HL-60/S4 (cell line): Measurements from ENCODE around the gene MT1B.

Experiments
- in situ Hi-C: fragments of 300-500 bp; cut with MboI; formaldehyde crosslinking; loops from 2 replicates; pipeline ENCODE4 v1.14.3; 2022; ENCODE audit warnings: low sequenced_read_pairs

MT1B gene

DNA sequence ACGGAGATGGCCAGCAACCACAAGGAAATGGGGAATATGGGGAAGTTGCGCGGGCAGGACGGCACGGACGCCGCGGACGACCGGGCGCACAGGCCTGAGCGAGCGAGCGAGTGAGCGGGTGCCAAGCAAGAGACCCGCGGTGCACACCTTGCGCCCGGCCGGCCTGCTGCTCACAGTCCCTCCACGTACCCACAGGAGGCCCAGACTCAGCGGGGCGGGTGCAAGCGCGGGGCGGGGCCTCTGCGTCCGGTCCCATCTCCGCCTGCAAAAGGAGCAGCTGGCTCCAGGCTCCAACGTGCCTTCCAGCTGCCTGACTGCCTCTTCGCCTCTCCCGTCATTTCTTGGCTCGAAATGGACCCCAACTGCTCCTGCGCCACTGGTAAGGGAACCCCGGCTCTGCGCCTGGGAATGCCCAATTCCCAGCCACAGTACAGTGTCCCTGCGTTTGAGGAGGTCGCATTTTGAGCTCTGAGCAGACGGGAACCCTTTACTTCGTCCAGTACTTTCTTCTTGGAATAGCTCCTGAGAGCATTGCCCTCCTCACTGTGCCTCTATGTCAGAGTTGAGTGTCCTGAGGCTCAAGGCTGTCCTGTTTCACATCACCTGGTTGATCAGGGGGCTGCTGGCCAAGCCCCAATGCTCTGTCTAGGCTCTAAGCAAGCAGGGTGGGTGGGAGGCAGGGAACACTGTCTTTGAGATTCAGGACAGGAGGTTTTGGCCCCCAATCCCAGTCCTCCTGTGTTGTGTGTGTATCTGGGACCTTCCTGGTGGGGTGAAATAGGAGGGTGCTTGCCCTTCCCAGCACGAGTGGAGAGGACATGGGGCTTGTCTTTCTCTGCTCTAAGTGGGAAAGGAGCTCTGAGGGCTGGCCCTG lies 34.2 kb upstream of the MT1B start:
- in situ Hi-C loops = loop anchor here (25.0 kb wide), 1 partner anchor 105 kb away; the partner anchor contains the start of gene BBS2

DNA sequence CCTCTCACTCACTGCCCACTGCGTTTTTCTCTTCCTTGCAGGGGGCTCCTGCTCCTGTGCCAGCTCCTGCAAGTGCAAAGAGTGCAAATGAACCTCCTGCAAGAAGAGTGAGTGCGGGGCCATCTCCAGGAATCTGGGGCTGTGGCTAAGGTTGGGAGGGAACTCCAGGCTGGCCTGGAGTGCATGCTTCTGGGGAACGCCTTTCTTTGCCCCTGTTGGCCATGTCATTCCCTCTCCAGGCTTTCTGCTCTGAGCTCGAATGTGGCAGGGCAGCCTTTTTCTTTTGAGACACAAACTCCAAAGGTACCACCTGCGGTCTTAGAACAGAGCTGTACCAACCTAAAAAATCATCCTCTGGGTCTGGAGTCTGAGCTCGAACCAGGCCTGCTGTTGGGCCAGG lies 33.5 kb upstream of the MT1B start:
- in situ Hi-C loops = loop anchor here (25.0 kb wide), 1 partner anchor 106 kb away; the partner anchor contains the start of gene BBS2

DNA sequence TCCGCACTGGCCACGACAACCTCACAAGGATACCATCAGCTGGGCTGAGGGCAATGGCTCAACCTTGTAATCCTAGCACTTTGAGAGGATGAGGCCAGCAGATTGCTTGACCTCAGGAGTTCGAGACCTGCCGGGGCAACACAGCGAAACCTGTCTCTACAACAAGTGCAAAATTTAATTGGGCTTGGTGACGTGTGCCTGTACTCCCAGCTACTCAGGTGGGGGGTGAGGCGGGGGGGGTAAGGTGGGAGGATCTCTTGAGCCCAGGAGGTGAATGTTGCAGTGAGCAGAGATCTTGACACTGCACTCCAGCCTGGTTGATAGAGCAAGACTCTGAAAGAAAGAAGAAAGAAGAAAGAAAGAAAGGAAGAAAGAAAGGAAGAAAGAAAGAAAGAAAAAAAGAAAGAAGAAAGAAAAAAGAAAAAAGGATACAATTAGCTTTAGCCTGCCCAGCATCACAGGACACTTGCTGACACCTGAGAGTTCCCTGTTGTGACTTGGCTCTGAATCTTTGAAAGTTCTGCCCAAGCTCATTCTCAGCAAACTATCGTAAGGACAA lies 31.3 kb upstream of the MT1B start:
- in situ Hi-C loops = loop anchor here (25.0 kb wide), 1 partner anchor 108 kb away; the partner anchor contains the start of gene BBS2

- in situ Hi-C loops = loop anchor here (25.0 kb wide), 1 partner anchor 110 kb away; the partner anchor contains the start of gene BBS2
Observed at GRCh38 chr16:56621665-56622445, 29.8 kb upstream of the MT1B start.

DNA sequence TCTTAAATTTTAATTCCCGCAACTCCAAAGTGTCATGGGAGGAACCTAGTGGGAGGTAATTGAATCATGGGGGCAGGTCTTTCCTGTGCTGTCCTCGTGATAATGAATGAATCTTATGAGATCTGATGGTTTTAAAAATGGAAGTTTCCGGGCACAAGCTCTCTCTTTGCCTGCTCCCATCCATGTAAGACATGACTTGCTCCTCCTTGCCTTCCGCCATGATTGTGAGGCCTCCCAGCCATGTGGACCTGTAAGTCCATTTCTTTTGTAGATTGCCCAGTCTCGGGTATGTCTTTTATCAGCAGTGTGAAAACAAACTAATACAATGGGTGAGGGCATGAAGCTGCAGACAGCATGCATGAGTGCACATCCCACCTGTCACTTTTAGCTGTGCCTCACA lies 28.5 kb upstream of the MT1B start:
- in situ Hi-C loops = loop anchor here (25.0 kb wide), 1 partner anchor 111 kb away; the partner anchor contains the start of gene BBS2

DNA sequence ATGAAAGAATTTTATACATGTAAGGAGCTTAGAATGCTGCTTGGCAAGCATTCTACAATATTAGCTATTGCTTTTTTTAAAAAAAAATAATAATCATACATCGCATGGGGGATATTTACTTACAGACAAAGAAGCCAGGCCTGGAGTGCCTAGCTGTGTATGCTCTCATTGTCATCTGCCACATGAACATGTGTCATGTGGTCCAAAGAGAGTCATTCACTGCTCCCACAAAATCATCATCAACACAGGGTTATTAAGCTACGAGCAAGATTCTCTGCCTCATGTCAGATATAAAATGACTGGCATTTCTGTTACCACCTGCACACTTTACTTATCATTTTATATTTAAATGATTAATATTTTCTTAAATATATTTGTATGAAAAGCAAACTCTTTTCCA lies 28.0 kb upstream of the MT1B start:
- in situ Hi-C loops = loop anchor here (25.0 kb wide), 1 partner anchor 111 kb away; the partner anchor contains the start of gene BBS2

DNA sequence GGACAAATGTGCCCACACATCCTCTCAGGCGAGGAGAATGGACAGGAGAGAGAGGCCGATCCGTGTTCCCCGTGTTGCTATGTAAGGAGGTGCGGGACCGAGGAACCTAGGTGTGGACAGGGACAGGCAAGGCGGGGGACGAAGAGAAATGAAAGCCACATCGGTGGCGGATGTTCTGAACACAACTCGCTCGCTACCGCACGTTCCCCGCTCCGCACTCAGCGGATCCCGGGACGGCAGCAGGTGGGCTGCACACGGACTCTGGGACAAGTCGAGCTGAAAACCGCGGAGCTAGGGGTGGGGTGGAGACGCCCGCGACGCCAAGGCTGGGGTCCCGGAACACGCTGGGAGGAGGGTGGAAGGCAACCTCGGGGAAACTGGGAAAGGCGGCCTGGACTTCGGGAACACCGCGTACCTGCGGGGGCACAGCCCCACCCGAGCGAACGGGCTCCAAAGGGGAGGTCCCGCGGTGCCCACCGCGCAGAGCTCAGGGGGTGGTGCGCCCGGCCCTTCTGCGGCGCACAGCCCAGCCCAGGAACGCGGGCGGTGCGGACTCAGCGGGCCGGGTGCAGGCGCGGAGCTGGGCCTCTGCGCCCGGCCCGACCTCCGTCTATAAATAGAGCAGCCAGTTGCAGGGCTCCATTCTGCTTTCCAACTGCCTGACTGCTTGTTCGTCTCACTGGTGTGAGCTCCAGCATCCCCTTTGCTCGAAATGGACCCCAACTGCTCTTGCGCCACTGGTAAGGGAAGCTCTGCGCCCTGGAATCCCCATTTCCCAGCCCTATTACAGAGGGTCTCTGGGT lies 26.3 kb upstream of the MT1B start, which contains the start of gene MT1E:
Gene MT1E, plus strand, starts transcription at position 642 of the 803 bp plus-strand sequence. Its CDS starts 71 bp downstream, at position 713.
- in situ Hi-C loops = no loop called here

DNA sequence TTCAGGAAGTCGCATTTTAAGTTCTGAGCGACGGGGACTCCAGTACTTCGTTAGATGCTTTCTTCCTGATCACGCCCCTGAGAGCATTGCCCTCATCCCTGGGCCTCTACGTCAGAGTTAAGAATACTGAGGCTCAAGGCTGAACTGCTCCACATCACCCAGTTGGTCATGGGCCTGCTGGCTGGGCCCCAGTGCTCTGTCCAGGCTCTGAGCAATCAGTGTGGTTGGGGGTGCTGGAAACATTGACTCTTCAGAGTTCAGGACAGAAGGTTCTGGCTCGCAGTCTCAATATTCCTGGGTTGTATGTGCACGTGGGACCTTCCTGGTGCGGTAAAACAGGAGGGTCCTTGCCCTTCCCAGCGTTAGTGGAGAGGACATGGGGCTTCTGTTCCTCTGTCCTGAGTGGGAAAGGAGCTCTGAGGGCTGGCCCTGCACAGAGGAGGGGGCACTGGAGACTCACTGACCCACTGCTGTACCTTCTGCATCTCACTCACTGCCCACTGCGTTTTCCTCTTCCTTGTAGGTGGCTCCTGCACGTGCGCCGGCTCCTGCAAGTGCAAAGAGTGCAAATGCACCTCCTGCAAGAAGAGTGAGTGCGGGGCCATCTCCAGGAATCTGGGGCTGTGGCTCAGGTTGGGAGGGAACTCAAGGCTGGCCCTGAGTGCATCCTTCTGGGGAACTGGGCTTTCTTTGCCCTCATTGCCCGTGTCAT lies 25.6 kb upstream of the MT1B start:
- in situ Hi-C loops = no loop called here

- in situ Hi-C loops = no loop called here
Observed at GRCh38 chr16:56626685-56627084, 25.0 kb upstream of the MT1B start.

- in situ Hi-C loops = no loop called here
Observed at GRCh38 chr16:56628486-56629350, 23.0 kb upstream of the MT1B start.

GRCh38 chr16:56629531-56629930 lies 22.2 kb upstream of the MT1B start:
- in situ Hi-C loops = no loop called here

GRCh38 chr16:56630134-56630533 lies 21.6 kb upstream of the MT1B start:
- in situ Hi-C loops = no loop called here

- in situ Hi-C loops = no loop called here
Observed at GRCh38 chr16:56631197-56631596, 20.5 kb upstream of the MT1B start.

GRCh38 chr16:56631832-56632155 lies 19.9 kb upstream of the MT1B start:
- in situ Hi-C loops = no loop called here

DNA sequence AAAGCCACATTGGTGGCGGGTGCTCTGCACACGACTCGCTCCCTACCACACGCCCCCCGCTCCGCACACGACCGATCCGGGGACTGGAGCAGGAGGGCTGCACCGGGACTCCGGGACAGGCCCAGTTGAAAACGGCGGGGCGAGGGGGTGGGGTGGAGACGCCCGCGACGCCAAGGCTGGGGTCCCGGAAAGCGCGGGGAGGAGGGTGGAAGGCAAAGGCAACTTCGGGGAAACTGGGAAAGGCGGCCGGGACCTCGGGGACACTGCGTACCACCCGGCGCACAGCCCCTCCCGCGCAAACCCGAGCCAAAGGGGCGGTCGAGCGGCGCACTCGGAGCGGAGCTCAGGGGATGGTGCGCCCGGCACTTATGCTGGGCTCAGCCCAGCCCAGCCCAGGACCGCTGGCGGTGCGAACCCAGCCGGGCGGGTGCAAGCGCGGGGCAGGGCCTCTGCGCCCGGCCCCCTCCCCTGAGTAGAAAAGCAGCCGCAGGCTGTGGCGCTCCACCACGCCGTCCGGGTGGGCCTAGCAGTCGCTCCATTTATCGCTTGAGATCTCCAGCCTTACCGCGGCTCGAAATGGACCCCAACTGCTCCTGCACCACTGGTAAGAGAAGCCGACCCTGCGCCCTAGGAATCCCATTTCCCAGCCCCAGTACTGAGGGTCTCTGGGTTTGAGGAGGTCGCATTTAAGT lies 19.4 kb upstream of the MT1B start, which contains the start of gene MT1M:
Gene MT1M, plus strand, starts transcription at position 504 of the 692 bp plus-strand sequence. Its CDS starts 73 bp downstream, at position 577.
- in situ Hi-C loops = no loop called here

DNA sequence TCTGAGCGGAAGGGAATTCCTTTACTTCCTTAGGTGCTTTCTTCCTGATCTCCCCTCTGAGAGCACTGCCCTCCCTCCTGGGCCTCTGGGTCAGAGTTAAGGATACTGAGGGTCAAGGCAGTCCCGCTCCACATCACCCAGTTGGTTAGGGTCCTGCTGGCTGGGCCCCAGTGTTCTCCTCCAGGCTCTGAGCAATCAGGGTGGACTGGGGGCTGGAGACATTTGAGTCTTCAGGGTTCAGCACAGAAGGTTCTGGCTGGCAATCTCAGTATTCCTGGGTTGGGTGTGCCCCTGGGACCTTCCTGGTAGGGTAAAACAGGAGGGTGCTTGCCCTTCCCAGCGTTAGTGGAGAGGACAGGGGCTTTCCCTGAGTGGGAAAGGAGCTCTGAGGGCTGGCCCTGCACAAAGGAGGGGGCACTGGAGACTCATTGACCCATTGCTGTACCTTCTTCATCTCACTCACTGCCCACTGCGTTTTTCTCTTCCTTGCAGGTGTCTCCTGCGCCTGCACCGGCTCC lies 18.8 kb upstream of the MT1B start:
- in situ Hi-C loops = no loop called here

- in situ Hi-C loops = no loop called here
Observed at GRCh38 chr16:56633535-56633934, 18.2 kb upstream of the MT1B start.
